AG09319 (cell line): ENCODE results near the gene RANGAP1.

Experiments used
- DNase-seq: peaks from one replicate; pipeline ENCODE4 v3.0.0-alpha.2; 2010; ENCODE audit warnings: low read depth; ENCODE audit errors: extremely low read depth
- CTCF ChIP-seq: IDR thresholded peaks from 2 replicates; pipeline ENCODE4 v1.5.1; 2011; ENCODE audit warnings: low read depth, mild to moderate bottlenecking, inconsistent platforms, low read length, moderate library complexity

The RANGAP1 gene

GRCh38 chr22:41256254-41257253 lies 29.4 kb downstream of the RANGAP1 start:
- peak; percentile 47 for DNase-seq
- peak; percentile 25 for TF ChIP-seq CTCF

GRCh38 chr22:41254230-41254629 lies 31.8 kb downstream of the RANGAP1 start:
- no peak for DNase-seq
- no peak for TF ChIP-seq CTCF

- no peak for DNase-seq
- no peak for TF ChIP-seq CTCF
Measured at GRCh38 chr22:41252365-41252764, 33.6 kb downstream of the RANGAP1 start.

GRCh38 chr22:41250127-41250526 lies 35.9 kb downstream of the RANGAP1 start:
- no peak for DNase-seq
- TF ChIP-seq CTCF, result no peak

GRCh38 chr22:41249442-41249841 lies 36.5 kb downstream of the RANGAP1 start:
- no peak for TF ChIP-seq CTCF
- DNase-seq, result no peak

GRCh38 chr22:41248758-41249157 lies 37.2 kb downstream of the RANGAP1 start:
- DNase-seq, result no peak
- no peak for TF ChIP-seq CTCF

GRCh38 chr22:41248314-41248713 lies 37.7 kb downstream of the RANGAP1 start:
- TF ChIP-seq CTCF, result no peak
- DNase-seq, result no peak
